A549 (cell line): ENCODE measurements around the gene F10. TPM values are rescaled to one million over a fixed set of nuclear protein-coding genes. Genes with fewer than 3 reads are reported as not detected.

Source experiments
- ATAC-seq, 2 experiments: fragments of 200-7000 bp in 1 of 2; fragments of >200 bp in 1 of 2; cut with Nextera tagmentation in 1 of 2; cut with Tn5 transposase in 1 of 2; 3 replicates each; pipeline versions ENCODE4 v1.8.0 to v1.9.1; 2018 to 2020; ENCODE audit warnings: mild to moderate bottlenecking in 1 of 2, moderate library complexity in 1 of 2
- CTCF ChIA-PET: fragments of 300-600 bp; sonication (Branson Sonifier 250); formaldehyde crosslinking; extraction: SDS; loops from one replicate; lab custom pipeline; 2021; ENCODE audit warnings: antibody characterized with exemption, inconsistent platforms; lab: Yijun Ruan, JAX
- POLR2A ChIA-PET: fragments of 350-600 bp; formaldehyde crosslinking; extraction: SDS; loops from one replicate; lab custom pipeline; 2021; ENCODE audit warnings: antibody characterized with exemption, inconsistent platforms; lab: Yijun Ruan, JAX
- DNase-seq, 2 experiments: peaks; one replicate each; pipeline versions ENCODE4 v3.0.0 to v3.0.0-alpha.2; 2011 to 2016; ENCODE audit warnings: low read depth in 1 of 2, low spot score in 1 of 2
- FAIRE-seq: peaks from 2 replicates; lab custom pipeline; 2011; peaks lifted over from hg19 to GRCh38; lab: Jason Lieb, UNC
- H3K27ac ChIP-seq, 2 experiments: fragments of >200 bp; sonication (Bioruptor Twin); formaldehyde crosslinking; 3 replicates each; pipeline ENCODE4 v1.5.1; 2016 to 2017
- H3K4me1 ChIP-seq: fragments of >200 bp; sonication (Bioruptor Twin); formaldehyde crosslinking; 3 replicates; pipeline ENCODE4 v1.6.1; 2016
- H3K4me2 ChIP-seq: fragments of >200 bp; sonication (Bioruptor Twin); formaldehyde crosslinking; 3 replicates; pipeline ENCODE4 v1.6.1; 2016
- H3K4me3 ChIP-seq: fragments of >200 bp; sonication (Bioruptor Twin); formaldehyde crosslinking; 3 replicates; pipeline ENCODE4 v1.5.1; 2016
- H3K9me3 ChIP-seq: fragments of >200 bp; sonication (Bioruptor Twin); formaldehyde crosslinking; 3 replicates; pipeline ENCODE4 v1.6.1; 2016
- ATOH8 ChIP-seq: fragments of 250-450 bp; sonication (Bioruptor Pico); IDR thresholded peaks from 2 replicates; pipeline ENCODE4 v1.5.0; 2020; ENCODE audit warnings: low read depth, mild to moderate bottlenecking, moderate library complexity
- BHLHE40 ChIP-seq: IDR thresholded peaks from 2 replicates; pipeline ENCODE4 v1.6.1; 2012; ENCODE audit warnings: low read depth, low read length, inconsistent platforms
- CEBPB ChIP-seq, 2 experiments: fragments of >200 bp in 1 of 2; sonication (Bioruptor Twin) in 1 of 2; formaldehyde crosslinking in 1 of 2; IDR thresholded peaks; 2 replicates each; pipeline ENCODE4 v1.6.1; 2012 to 2016
- CHD2 ChIP-seq: fragments of 150-350 bp; IDR thresholded peaks from 2 replicates; pipeline ENCODE4 v1.6.1; 2014; ENCODE audit warnings: low read length; ENCODE audit not compliant: partially characterized antibody
- ESRRA ChIP-seq: fragments of 150-350 bp; IDR thresholded peaks from 2 replicates; pipeline ENCODE4 v1.6.1; 2014; ENCODE audit warnings: mild to moderate bottlenecking, low read length, borderline replicate concordance
- FOSB ChIP-seq: fragments of 250-450 bp; sonication (Bioruptor Pico); IDR thresholded peaks from 2 replicates; pipeline ENCODE4 v1.5.0; 2020; ENCODE audit warnings: mild to moderate bottlenecking, moderate library complexity
- GATA3 ChIP-seq: IDR thresholded peaks from 2 replicates; pipeline ENCODE4 v1.6.1; 2012; ENCODE audit warnings: borderline replicate concordance
- HEYL ChIP-seq: fragments of 250-450 bp; sonication (Bioruptor Pico); IDR thresholded peaks from 2 replicates; pipeline ENCODE4 v1.8.0; 2021; ENCODE audit warnings: mild to moderate bottlenecking, moderate library complexity
- HOXA7 ChIP-seq: fragments of 250-450 bp; sonication (Bioruptor Pico); IDR thresholded peaks from 2 replicates; pipeline ENCODE4 v1.5.0; 2020; ENCODE audit warnings: mild to moderate bottlenecking, moderate library complexity
- HOXB13 ChIP-seq: fragments of 250-450 bp; sonication (Bioruptor Pico); IDR thresholded peaks from 2 replicates; pipeline ENCODE4 v1.5.0; 2020; ENCODE audit warnings: low read depth, mild to moderate bottlenecking, moderate library complexity
- PBX3 ChIP-seq: IDR thresholded peaks from 2 replicates; pipeline ENCODE4 v1.6.1; 2012
- PHF8 ChIP-seq: fragments of 200-600 bp; sonication (generic); IDR thresholded peaks from 2 replicates; pipeline ENCODE4 v1.6.1; 2016; ENCODE audit warnings: low read depth, mild to moderate bottlenecking, antibody characterized with exemption, moderate library complexity, borderline replicate concordance
- POLR2A ChIP-seq: IDR thresholded peaks from 2 replicates; pipeline ENCODE4 v1.6.1; 2012; ENCODE audit warnings: mild to moderate bottlenecking, low read length
- REST ChIP-seq: fragments of 200-600 bp; sonication (generic); IDR thresholded peaks from 2 replicates; pipeline ENCODE4 v1.6.1; 2016; ENCODE audit warnings: antibody characterized with exemption, mild to moderate bottlenecking, moderate library complexity
- SMC3 ChIP-seq: fragments of >200 bp; sonication (Bioruptor Twin); formaldehyde crosslinking; IDR thresholded peaks from 3 replicates; pipeline ENCODE4 v1.6.1; 2018; ENCODE audit warnings: inconsistent platforms
- SREBF2 ChIP-seq: fragments of 450-650 bp; IDR thresholded peaks from 2 replicates; pipeline ENCODE4 v1.6.1; 2014; ENCODE audit warnings: mild to moderate bottlenecking, moderate library complexity
- ZNF302 ChIP-seq: fragments of 250-450 bp; sonication (Bioruptor Pico); IDR thresholded peaks from 2 replicates; pipeline ENCODE4 v1.9.0; 2021; ENCODE audit warnings: inconsistent platforms, mild to moderate bottlenecking, moderate library complexity
- ZSCAN20 ChIP-seq: fragments of 250-450 bp; sonication (Bioruptor Pico); IDR thresholded peaks from 2 replicates; pipeline ENCODE4 v1.8.0; 2022; ENCODE audit warnings: mild to moderate bottlenecking, moderate library complexity
- WGBS: methylation state at CpG from one replicate; pipeline ENCODE4 v1.1.6; 2017; ENCODE audit errors: missing lambda C conversion rate; 5-methylcytosine and 5-hydroxymethylcytosine counted together
- polyA plus RNA-seq, 4 experiments: library from polyadenylated mRNA; depleted of rRNA in 3 of 4; stranded (reverse); fragments of >200 nt; fragmentation: RNase III in 1 of 4; extraction: RNeasy Plus Mini Kit Qiagen cat#74134 plus additional on column Dnase treatment in 1 of 4; gene quantifications; 2 replicates in 3 of 4; 3 replicates in 1 of 4; pipeline ENCODE4 v1.2.3, GENCODE V29; 2011 to 2017
- TF ChIP-seq, protein P1 (sequence below): fragments of >200 bp; sonication (Bioruptor Twin); formaldehyde crosslinking; IDR thresholded peaks from 3 replicates; pipeline ENCODE4 v1.6.1; 2016

The F10 gene
- polyA plus RNA-seq, 2 of the 4 experiments (the other 2 are of a cell fraction) = 0.32 TPM; not detected in 1

DNA sequence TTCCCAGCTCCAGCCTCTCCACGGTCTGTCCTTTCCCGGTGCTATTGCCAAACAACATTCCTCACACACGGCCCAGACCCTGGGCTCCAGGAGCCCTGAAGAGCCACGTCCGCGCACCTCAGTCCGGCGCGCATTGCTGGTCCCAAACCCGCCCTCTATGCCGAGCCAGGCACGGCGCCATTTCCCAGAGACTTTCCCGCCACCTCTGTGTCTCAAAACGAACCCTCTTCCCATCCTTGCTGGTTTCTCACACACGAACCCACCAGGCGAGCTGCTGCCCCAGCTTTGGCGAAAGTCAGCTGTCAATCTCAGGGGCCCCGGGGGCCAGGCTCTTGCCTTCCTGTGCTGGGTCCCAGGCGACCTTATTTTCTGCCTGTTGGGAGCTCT is 45.0 kb upstream of the F10 start:
- POLR2A ChIA-PET = no interaction called here
- DNase-seq (no peak), FAIRE-seq (no peak), ATAC-seq (no peak)
- H3K9me3 ChIP-seq = no peaks in the 10 kb centered on the region
- CTCF ChIA-PET = no interaction called here
- 73% methylated on average over 19 of the region's 20 CpGs for WGBS
- H3K4me3 ChIP-seq = no peak overlapping the region
- no peaks in the 10 kb centered on the region for H3K4me1 ChIP-seq
- H3K4me2 ChIP-seq = no peak overlapping the region
- TF ChIP-seq GATA3 (no peak), SREBF2 (no peak), HEYL (no peak), POLR2A (no peak), ATOH8 (no peak), SMC3 (no peak), CEBPB (IDR thresholded peaks at IDR 0.05) (no peak), ESRRA (no peak), HOXB13 (no peak), ZNF302 (CRISPR knock-in tag) (no peak)
- no peak overlapping the region for H3K27ac ChIP-seq

- Histone ChIP-seq H3K4me3 (no peak overlapping the region), H3K4me1 (no peaks in the 10 kb centered on the region), H3K9me3 (no peaks in the 10 kb centered on the region)
- DNase-seq (no peak), FAIRE-seq (no peak)
- 80% methylated on average over 18 of the region's 42 CpGs for WGBS
- POLR2A ChIA-PET = no interaction called here
- TF ChIP-seq ZSCAN20 (CRISPR knock-in tag) (no peak), PBX3 (no peak), HOXA7 (no peak), PHF8 (no peak), CEBPB (IDR thresholded peaks at IDR 0.05) (no peak), FOSB (no peak), CHD2 (no peak), REST (no peak), BHLHE40 (no peak)
- TF ChIP-seq, protein P1, sequence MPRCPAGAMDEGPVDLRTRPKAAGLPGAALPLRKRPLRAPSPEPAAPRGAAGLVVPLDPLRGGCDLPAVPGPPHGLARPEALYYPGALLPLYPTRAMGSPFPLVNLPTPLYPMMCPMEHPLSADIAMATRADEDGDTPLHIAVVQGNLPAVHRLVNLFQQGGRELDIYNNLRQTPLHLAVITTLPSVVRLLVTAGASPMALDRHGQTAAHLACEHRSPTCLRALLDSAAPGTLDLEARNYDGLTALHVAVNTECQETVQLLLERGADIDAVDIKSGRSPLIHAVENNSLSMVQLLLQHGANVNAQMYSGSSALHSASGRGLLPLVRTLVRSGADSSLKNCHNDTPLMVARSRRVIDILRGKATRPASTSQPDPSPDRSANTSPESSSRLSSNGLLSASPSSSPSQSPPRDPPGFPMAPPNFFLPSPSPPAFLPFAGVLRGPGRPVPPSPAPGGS = no peak
- TF ChIP-seq, all 56 proteins: peak for 0
- Histone ChIP-seq H3K27ac (no peak overlapping the region), H3K4me2 (no peak overlapping the region)
- CTCF ChIA-PET = no interaction called here
- ATAC-seq = no peak
Measured at GRCh38 chr13:113077953-113078901, 44.4 kb upstream of the F10 start.
